Measurements from ENCODE around the gene OTX2.

DNA sequence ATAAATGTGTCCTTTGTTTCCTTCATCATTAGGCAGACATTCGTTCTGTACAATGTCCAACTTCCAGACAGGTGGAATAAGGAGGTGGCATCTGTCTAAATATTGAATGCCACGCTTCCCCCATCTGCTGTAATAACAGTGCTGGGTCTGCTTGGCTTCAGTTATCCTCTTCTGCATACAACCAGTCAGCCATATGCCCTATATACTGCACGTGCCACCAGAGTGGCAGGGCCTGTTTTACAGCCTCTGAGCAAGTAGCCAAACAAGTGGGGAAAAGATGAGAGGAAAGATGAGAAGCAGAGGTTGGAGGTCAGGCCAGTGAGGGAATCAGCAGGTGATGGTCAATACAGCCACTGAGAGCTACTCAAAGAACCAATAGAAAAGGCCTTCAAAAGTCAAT, 55.4 kb downstream of the OTX2 start:
- TF ChIP-seq, protein P1, sequence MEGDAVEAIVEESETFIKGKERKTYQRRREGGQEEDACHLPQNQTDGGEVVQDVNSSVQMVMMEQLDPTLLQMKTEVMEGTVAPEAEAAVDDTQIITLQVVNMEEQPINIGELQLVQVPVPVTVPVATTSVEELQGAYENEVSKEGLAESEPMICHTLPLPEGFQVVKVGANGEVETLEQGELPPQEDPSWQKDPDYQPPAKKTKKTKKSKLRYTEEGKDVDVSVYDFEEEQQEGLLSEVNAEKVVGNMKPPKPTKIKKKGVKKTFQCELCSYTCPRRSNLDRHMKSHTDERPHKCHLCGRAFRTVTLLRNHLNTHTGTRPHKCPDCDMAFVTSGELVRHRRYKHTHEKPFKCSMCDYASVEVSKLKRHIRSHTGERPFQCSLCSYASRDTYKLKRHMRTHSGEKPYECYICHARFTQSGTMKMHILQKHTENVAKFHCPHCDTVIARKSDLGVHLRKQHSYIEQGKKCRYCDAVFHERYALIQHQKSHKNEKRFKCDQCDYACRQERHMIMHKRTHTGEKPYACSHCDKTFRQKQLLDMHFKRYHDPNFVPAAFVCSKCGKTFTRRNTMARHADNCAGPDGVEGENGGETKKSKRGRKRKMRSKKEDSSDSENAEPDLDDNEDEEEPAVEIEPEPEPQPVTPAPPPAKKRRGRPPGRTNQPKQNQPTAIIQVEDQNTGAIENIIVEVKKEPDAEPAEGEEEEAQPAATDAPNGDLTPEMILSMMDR (IDR thresholded peaks at IDR 0.05) = no peak
- no peak for TF ChIP-seq POLR2A (IDR thresholded peaks at IDR 0.05)

Data from adrenal gland (tissue), 5 donors.